Activated CD4-positive, alpha-beta memory T cell treated with anti-CD3 and anti-CD28 coated beads, Interleukin-2, amount 10 ng/mL, durations not matched to agents 7 days and 5 days (primary cell): Measurements from ENCODE around the gene LIG1. TPM values are rescaled to one million over a fixed set of nuclear protein-coding genes. Genes with fewer than 3 reads are reported as not detected.

Experiments used
- CTCF ChIA-PET: fragments of 350-600 bp; sonication (Branson Sonifier 250); formaldehyde crosslinking; loops from one replicate; lab custom pipeline; 2021; ENCODE audit warnings: antibody characterized with exemption, inconsistent platforms; lab: Charles Lee
- POLR2A ChIA-PET: fragments of 350-600 bp; sonication (Branson Sonifier 250); formaldehyde crosslinking; loops from one replicate; lab custom pipeline; 2021; ENCODE audit warnings: antibody characterized with exemption; lab: Charles Lee
- DNase-seq: peaks from one replicate; pipeline ENCODE4 v3.0.0-alpha.2; 2020
- H3K27ac Mint-ChIP-seq: one replicate; pipeline ENCODE4 v1.8.0; 2021; ENCODE audit warnings: mild to moderate bottlenecking, mixed read lengths
- H3K27me3 Mint-ChIP-seq: one replicate; pipeline ENCODE4 v1.8.0; 2021; ENCODE audit warnings: mixed read lengths
- H3K36me3 Mint-ChIP-seq: one replicate; pipeline ENCODE4 v1.8.0; 2021; ENCODE audit warnings: low read depth, mixed read lengths
- H3K4me1 Mint-ChIP-seq: one replicate; pipeline ENCODE4 v1.8.0; 2021; ENCODE audit warnings: mixed read lengths
- H3K4me3 Mint-ChIP-seq: one replicate; pipeline ENCODE4 v1.8.0; 2021; ENCODE audit warnings: mild to moderate bottlenecking, mixed read lengths
- H3K9me3 Mint-ChIP-seq: one replicate; pipeline ENCODE4 v1.8.0; 2021; ENCODE audit warnings: mixed read lengths
- total RNA-seq, 2 experiments: library from RNA; stranded (reverse); gene quantifications; one replicate each; pipeline ENCODE4 v1.2.3, GENCODE V29; 2021

The LIG1 gene
- total RNA-seq, 2 experiments from 2014 or later: 137 to 146 TPM

DNA sequence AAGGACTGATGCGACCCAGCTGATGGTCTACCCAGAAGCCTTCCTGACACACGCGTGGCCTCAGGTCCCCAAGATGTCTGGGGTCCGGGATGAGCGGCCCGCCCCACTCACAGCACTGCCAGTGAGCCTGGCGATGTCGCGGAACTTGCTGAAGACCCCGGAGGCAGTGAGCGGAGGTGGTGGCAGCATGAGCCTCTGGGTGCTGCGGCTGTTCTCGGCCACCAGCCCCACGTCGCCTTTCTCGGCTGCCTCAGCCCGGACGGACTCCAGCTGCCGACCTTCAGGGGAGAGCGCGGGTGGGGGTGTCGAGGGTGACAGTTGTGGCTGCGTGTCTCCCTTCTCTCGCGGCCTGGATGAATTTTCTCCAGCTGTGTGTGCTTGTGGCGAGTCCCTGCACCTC lies 32.7 kb downstream of the LIG1 start:
- ChIA-PET CTCF (no interaction called here), POLR2A (no interaction called here)
- peaks cover 42% of the 10 kb centered on the region for H3K36me3 Mint-ChIP-seq
- no peak overlapping the region for H3K27ac Mint-ChIP-seq
- no peaks in the 10 kb centered on the region for H3K27me3 Mint-ChIP-seq
- H3K9me3 Mint-ChIP-seq: no peaks in the 10 kb centered on the region
- no peak overlapping the region for H3K4me3 Mint-ChIP-seq
- H3K4me1 Mint-ChIP-seq: no peaks in the 10 kb centered on the region
- DNase-seq: no peak

DNA sequence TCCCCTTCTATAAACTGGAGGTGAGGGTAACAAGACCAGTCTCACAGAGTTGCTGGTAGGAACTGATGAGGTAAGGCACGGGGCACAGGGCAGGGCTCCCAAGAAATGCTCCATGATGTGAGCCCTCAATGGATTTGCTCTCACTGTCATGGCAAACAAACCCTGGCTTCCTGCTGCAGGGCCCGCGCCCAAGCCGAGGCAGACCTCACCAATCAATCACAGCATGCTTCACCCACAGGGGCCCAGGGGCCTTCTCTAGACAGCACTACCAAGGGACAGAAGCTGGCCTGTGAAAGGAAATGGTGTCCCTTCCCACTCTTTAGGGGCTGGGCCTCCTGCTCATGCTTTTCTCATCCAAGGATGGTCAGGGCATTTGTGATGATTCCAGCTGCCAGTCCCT lies 33.6 kb downstream of the LIG1 start:
- ChIA-PET CTCF (no interaction called here), POLR2A (no interaction called here)
- H3K4me3 Mint-ChIP-seq: no peak overlapping the region
- H3K36me3 Mint-ChIP-seq: peaks cover 44% of the 10 kb centered on the region
- no peaks in the 10 kb centered on the region for H3K9me3 Mint-ChIP-seq
- H3K4me1 Mint-ChIP-seq: no peaks in the 10 kb centered on the region
- DNase-seq: no peak
- H3K27me3 Mint-ChIP-seq: no peaks in the 10 kb centered on the region
- no peak overlapping the region for H3K27ac Mint-ChIP-seq

DNA sequence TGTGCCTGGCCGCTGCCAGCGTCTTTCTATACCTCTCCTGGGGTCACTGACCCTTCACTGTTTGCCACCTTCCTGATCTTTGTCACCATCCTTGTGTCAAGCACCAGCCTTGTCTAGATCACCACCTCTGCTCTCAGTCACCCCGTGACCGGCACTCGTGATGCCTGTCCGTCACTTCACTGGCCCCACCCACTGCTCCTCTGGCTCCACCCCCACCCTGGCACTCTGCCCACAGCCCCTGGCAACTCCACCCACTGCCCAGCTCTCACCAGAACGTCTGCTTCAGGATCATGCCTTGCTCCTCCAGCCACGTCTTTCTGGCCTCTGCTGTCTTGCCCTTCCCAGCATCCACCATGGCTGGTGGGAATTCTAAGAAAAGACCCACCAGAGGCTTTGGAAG lies 34.7 kb downstream of the LIG1 start:
- ChIA-PET POLR2A (no interaction called here), CTCF (interaction anchor here (0.6 kb wide), 1 partner anchor 40 kb away, joined by 3 read pairs; no protein-coding TSS in a partner anchor)
- Mint-ChIP-seq H3K27ac (no peak overlapping the region), H3K4me3 (no peak overlapping the region), H3K4me1 (no peaks in the 10 kb centered on the region), H3K36me3 (peaks cover 48% of the 10 kb centered on the region), H3K9me3 (no peaks in the 10 kb centered on the region), H3K27me3 (no peaks in the 10 kb centered on the region)
- no peak for DNase-seq

DNA sequence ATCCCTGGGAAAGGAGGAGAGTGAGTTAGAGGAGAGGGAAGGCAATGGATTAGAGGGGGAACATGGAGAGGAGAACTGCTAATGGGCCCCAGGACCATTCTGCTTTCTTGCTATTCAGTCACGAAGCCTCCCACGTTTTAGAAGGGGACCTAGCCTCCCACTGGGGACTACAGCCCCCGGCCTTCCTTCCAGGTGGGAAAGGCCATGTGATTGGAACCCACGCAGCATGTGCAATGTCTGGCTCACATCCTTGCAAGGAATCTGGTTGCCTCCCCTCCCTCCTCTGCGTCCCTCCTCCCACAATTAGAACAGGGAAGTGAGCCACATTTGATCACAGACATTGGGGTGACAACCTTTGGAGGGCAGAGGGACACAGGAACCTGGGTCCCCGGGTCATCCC lies 37.0 kb downstream of the LIG1 start:
- Mint-ChIP-seq H3K27ac (no peak overlapping the region), H3K27me3 (no peaks in the 10 kb centered on the region), H3K4me3 (no peak overlapping the region), H3K36me3 (peaks cover 45% of the 10 kb centered on the region), H3K4me1 (no peaks in the 10 kb centered on the region), H3K9me3 (no peaks in the 10 kb centered on the region)
- POLR2A ChIA-PET: no interaction called here
- CTCF ChIA-PET: interaction anchor here (0.7 kb wide), 1 partner anchor 19 kb away, joined by 4 read pairs; no protein-coding TSS in a partner anchor
- DNase-seq: no peak

DNA sequence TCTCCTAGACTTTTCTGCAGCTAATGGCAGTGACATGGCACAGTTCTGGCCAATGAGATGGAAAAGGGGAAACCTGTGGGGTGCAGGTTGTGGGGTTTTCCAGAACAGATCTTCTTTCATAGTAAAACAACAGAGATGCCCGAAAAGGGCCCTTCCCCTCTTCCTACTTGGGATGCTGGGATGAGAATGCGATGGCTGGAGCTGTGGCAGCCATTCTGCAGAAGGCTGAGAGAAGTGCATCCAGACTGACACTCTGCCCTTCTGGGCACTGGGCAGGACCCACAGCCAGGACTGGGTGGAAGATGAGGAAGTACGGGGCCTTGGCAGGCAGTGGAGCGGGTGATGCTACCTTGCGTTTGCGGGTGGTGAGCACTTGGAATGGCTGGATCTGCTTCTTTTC lies 42.6 kb downstream of the LIG1 start:
- H3K27me3 Mint-ChIP-seq: no peaks in the 10 kb centered on the region
- POLR2A ChIA-PET: no interaction called here
- no peak overlapping the region for H3K27ac Mint-ChIP-seq
- H3K4me3 Mint-ChIP-seq: no peak overlapping the region
- peaks cover 61% of the 10 kb centered on the region for H3K36me3 Mint-ChIP-seq
- DNase-seq: no peak
- peaks cover 10% of the 10 kb centered on the region for H3K4me1 Mint-ChIP-seq
- no peaks in the 10 kb centered on the region for H3K9me3 Mint-ChIP-seq
- CTCF ChIA-PET: no interaction called here

DNA sequence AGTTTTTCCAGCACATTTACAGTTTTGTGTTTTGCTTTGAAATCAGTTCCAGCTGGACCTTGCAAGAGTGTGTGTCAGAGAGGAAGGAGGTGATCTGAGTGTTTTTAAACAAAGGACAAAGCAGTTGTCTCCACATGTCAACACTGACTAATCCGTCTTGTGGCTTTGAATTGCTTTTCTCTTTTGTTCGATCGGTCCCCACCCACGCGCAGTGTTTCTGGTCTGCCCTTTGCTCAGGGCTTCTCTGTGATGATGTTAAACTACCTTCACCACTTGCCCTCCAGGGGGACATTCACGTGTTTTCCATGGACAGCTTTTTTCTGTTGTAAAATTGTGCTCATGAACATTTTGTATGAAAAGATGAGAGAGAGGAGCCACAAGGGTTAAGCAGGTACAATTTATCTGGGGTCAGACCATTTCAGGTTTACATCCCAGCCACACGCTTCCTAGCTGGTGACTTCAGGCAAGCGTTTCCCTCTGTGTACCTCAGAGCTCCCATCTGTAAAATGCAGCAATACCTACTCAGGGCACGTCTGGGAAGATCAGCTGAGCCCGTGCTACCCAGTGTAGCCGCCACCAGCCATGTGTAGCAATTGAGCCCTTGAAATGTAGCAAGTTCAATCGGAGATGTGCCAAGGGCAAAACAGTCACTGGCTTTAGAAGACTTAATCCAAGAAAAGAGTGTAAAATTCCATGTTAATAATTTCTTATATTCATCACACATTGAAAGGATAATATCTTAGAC lies 46.1 kb downstream of the LIG1 start:
- H3K27ac Mint-ChIP-seq: peak overlapping the region; percentile 23
- peaks cover 67% of the 10 kb centered on the region for H3K36me3 Mint-ChIP-seq
- ChIA-PET CTCF (interaction anchor here (0.6 to 1.8 kb wide), 4 partner anchors 13 to 280 kb away, joined by 3 to 6 read pairs (median 3); partner anchors contain the start of gene PLA2G4C), POLR2A (no interaction called here)
- H3K4me3 Mint-ChIP-seq: no peak overlapping the region
- no peaks in the 10 kb centered on the region for H3K9me3 Mint-ChIP-seq
- no peaks in the 10 kb centered on the region for H3K27me3 Mint-ChIP-seq
- H3K4me1 Mint-ChIP-seq: peaks cover 17% of the 10 kb centered on the region
- DNase-seq: peak; percentile 25

DNA sequence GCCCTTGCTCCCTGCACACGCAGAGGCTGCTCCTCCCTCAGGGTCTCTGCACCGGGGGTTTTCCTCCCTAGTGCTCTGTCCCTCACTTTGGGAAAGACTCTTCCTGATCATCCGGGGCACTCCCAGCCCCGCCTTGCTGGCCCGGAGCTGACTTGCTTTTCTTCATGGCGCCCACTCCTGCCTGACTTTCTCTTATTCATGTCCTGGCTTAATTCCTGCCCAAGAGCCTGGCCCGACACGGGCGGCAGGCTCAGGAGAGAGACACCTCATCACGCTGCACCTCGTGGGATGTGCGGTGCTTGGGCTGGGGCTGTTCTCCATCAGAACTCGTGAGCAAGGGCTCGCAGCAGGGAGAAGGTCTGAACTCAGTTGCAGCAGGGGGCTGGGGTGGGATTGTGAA lies 47.7 kb downstream of the LIG1 start:
- POLR2A ChIA-PET: interaction anchor here (1.3 kb wide), 1 partner anchor 12 kb away, joined by 4 read pairs; the partner anchor contains the start of gene PLA2G4C
- H3K4me3 Mint-ChIP-seq: no peak overlapping the region
- peak overlapping the region; percentile 55 for H3K27ac Mint-ChIP-seq
- H3K36me3 Mint-ChIP-seq: peaks cover 64% of the 10 kb centered on the region
- CTCF ChIA-PET: no interaction called here
- H3K9me3 Mint-ChIP-seq: no peaks in the 10 kb centered on the region
- H3K27me3 Mint-ChIP-seq: no peaks in the 10 kb centered on the region
- DNase-seq: no peak
- H3K4me1 Mint-ChIP-seq: peaks cover 23% of the 10 kb centered on the region

DNA sequence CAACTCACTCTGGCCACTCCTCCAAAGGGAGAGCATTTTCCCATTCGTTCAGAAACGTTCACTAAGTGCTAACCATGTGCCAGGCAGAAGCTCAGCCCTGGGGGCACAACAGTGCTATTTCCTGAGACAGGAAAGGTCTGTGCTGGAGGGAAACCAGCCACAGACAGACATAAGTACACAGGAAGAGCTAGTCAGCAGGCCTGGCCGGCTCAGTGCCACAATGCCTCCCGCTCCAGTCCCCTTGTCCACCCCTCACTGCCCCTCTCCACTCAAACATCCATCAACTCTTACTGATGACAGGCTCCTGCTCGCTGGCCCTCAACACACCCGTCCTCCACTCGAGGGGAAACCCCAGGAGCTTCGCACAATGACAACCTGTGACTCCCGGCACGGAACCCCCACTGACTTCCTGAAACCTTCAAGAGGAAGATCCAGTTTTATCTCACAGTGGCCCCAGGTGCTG lies 48.2 kb downstream of the LIG1 start:
- peaks cover 61% of the 10 kb centered on the region for H3K36me3 Mint-ChIP-seq
- peaks cover 23% of the 10 kb centered on the region for H3K4me1 Mint-ChIP-seq
- no peaks in the 10 kb centered on the region for H3K27me3 Mint-ChIP-seq
- DNase-seq: no peak
- no peak overlapping the region for H3K4me3 Mint-ChIP-seq
- ChIA-PET CTCF (no interaction called here), POLR2A (interaction anchor here (1.3 kb wide), 1 partner anchor 11 kb away, joined by 4 read pairs; the partner anchor contains the start of gene PLA2G4C)
- no peaks in the 10 kb centered on the region for H3K9me3 Mint-ChIP-seq
- peak overlapping the region; percentile 55 for H3K27ac Mint-ChIP-seq

DNA sequence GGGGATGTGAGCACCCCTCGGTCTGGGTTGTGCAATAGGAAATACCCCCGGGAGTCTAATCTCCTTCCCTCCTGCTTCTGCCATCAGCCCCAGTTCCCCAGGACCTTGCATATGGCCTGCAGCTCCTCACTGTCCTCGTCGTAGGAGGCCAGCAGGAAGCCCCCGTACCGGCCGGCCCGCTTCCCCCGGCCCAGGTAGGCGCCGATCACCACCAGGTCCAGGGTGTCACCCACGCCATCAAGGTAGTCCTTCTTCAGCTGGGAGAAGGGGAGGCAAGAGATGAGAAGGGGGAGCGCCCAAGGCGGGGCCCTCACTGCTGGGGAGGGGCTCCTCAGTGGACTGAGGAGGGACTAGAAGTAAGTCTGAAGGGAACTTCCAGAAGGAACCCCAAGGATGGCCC lies 49.1 kb downstream of the LIG1 start:
- H3K27ac Mint-ChIP-seq: no peak overlapping the region
- no peaks in the 10 kb centered on the region for H3K27me3 Mint-ChIP-seq
- no peak overlapping the region for H3K4me3 Mint-ChIP-seq
- peaks cover 57% of the 10 kb centered on the region for H3K36me3 Mint-ChIP-seq
- peaks cover 23% of the 10 kb centered on the region for H3K4me1 Mint-ChIP-seq
- DNase-seq: no peak
- POLR2A ChIA-PET: no interaction called here
- CTCF ChIA-PET: no interaction called here
- no peaks in the 10 kb centered on the region for H3K9me3 Mint-ChIP-seq

DNA sequence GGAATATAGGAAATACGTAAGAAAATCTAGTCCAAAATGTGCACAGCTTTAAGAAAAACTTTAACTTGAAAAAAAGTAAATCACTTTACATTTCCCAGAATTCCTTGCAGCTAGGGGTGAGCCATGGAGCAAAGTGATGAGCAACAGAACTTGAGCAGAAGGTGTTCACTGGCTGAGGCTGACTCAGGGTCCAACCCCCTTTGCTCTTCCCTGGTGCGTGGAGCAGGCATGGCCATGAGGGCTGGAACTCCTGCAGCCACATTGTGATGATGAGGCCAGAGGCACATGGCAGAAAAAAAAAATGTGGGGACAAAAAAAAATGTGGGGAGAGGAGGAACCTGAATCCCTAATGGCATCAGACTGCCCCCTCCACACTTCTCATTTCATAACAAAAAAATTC lies 49.6 kb downstream of the LIG1 start:
- no peak for DNase-seq
- H3K4me1 Mint-ChIP-seq: peaks cover 23% of the 10 kb centered on the region
- no peak overlapping the region for H3K27ac Mint-ChIP-seq
- peaks cover 54% of the 10 kb centered on the region for H3K36me3 Mint-ChIP-seq
- no peaks in the 10 kb centered on the region for H3K27me3 Mint-ChIP-seq
- ChIA-PET CTCF (no interaction called here), POLR2A (interaction anchor here (1.2 kb wide), 1 partner anchor 9 kb away, joined by 3 read pairs; no protein-coding TSS in a partner anchor)
- H3K9me3 Mint-ChIP-seq: no peaks in the 10 kb centered on the region
- no peak overlapping the region for H3K4me3 Mint-ChIP-seq

DNA sequence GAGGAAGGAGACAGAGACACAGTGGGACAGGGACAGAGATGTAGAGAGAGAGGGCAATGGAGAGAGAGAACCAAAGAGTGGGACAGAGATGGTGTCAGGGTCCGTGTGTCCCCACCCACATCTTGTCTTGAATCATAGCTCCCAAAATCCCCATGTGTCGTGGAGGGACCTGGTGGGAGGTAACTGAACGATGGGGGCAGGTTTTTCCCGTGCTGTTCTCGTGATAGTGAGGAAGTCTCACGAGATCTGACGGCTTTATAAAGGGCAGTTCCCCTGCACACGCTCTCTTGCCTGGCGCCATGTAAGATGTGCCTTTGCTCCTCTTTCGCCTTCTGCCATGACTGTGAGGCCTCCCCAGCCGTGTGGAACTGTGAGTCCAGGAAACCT lies 52.0 kb downstream of the LIG1 start:
- Mint-ChIP-seq H3K4me1 (peaks cover 18% of the 10 kb centered on the region), H3K4me3 (no peak overlapping the region), H3K36me3 (peaks cover 47% of the 10 kb centered on the region), H3K27ac (peak overlapping the region; percentile 87), H3K27me3 (no peaks in the 10 kb centered on the region), H3K9me3 (no peaks in the 10 kb centered on the region)
- DNase-seq: no peak
- ChIA-PET POLR2A (interaction anchor here (1.6 to 1.9 kb wide), 2 partner anchors 8 to 87 kb away, joined by 3 to 5 read pairs; partner anchors contain the start of gene PLA2G4C), CTCF (no interaction called here)

DNA sequence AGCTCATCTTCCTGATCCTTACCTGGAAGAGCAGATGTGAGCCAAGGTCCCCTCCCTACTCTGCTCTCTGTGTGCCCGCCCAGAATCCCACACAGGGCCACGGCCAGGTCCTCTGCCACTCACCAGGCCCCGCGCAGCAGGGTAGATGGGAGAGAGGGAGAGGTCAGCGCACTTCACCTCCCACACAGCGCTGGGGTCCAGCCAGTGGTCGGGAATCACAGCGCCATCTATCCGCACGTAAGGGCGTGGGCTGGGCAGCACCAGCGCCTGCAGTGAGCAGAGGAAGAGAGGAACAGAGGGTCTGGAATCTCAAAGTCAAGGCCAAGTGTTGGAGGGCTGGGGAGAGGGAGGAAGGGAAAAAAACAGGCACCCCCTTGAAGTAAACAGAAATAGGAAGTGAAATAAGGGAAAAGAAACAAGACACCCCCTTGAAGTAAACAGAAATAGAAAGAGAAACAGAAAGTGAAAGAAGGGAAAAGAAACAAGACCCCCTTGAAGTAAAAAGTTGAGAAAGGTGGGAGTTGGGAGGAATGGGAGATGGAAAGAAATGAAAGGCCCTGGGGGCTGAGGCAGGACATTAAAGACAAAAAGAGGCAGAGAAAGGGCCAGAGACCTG lies 52.5 kb downstream of the LIG1 start:
- Mint-ChIP-seq H3K27me3 (no peaks in the 10 kb centered on the region), H3K9me3 (no peaks in the 10 kb centered on the region), H3K4me1 (peaks cover 19% of the 10 kb centered on the region), H3K27ac (peak overlapping the region; percentile 87), H3K36me3 (peaks cover 43% of the 10 kb centered on the region), H3K4me3 (no peak overlapping the region)
- DNase-seq: no peak
- ChIA-PET POLR2A (no interaction called here), CTCF (no interaction called here)

DNA sequence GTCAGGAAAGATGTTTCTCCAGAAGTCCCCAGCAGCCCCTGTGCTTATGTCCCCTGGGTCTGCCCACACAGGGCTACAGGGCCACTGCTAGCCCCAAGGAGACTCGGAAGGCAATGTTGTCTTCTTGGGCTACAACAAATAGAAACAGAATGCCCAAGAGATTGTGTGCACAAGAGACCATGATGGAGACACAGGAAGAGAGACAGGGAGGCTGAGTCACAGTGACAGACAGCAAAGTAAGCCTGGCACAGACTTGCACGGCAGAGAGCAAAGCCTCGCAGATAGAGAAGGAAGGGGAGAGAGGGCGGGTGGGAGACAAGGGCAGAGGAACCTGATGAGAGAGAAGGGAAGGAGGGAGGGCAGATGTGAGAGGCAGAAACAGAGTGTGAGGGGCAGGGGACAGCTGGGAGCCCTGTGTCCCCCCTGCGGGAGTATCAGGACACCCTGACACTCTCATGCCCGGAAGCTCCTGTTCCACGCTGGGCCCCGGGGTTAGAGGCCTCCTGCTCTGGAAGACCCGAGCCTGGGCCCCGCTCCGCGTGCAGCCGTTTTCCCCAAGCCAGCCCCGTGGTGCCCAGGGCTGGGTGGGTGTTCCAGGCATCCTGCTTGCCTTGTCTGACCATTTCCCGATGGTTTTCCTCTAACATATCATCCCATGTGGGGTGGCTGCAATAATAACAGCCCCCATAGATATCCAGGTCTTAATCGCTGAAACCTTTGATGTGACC lies 56.8 kb downstream of the LIG1 start:
- no peak for DNase-seq
- no peaks in the 10 kb centered on the region for H3K9me3 Mint-ChIP-seq
- CTCF ChIA-PET: interaction anchor here (0.6 to 1.9 kb wide), 2 partner anchors 11 to 12 kb away, joined by 4 to 5 read pairs; no protein-coding TSS in a partner anchor

More for the DNA sequence above, 56.8 kb downstream of the LIG1 start:
- POLR2A ChIA-PET: no interaction called here
- Mint-ChIP-seq H3K4me1 (peaks cover 24% of the 10 kb centered on the region), H3K4me3 (no peak overlapping the region), H3K27ac (peak overlapping the region; percentile 41), H3K36me3 (peaks cover 17% of the 10 kb centered on the region), H3K27me3 (no peaks in the 10 kb centered on the region)
